H9 (cell line): ENCODE measurements around the gene ELAVL1. TPM values are rescaled to one million over a fixed set of nuclear protein-coding genes. Genes with fewer than 3 reads are reported as not detected.

Source experiments
- DNase-seq: peaks from one replicate; pipeline ENCODE4 v3.0.0-alpha.2; 2017
- H2AFZ ChIP-seq: one replicate; pipeline ENCODE4 v1.6.1; 2013; ENCODE audit warnings: mild to moderate bottlenecking, low read length, control low read depth, moderate library complexity
- H2AK5ac ChIP-seq: 2 replicates; pipeline ENCODE4 v1.6.1; 2013; ENCODE audit warnings: low read length, control low read depth, mixed read lengths; ENCODE audit not compliant: insufficient read length
- H2BK120ac ChIP-seq: one replicate; pipeline ENCODE4 v1.6.1; 2013; ENCODE audit warnings: low read depth, mild to moderate bottlenecking, low read length, control low read depth, inconsistent platforms; ENCODE audit not compliant: poor library complexity, severe bottlenecking
- H2BK12ac ChIP-seq: 2 replicates; pipeline ENCODE4 v1.6.1; 2013; ENCODE audit warnings: low read length, control low read depth, mixed read lengths, low read depth; ENCODE audit not compliant: insufficient read length
- H2BK15ac ChIP-seq: 2 replicates; pipeline ENCODE4 v1.6.1; 2013; ENCODE audit warnings: low read depth, low read length, control low read depth
- H2BK20ac ChIP-seq: one replicate; pipeline ENCODE4 v1.6.1; 2013; ENCODE audit warnings: low read depth, mild to moderate bottlenecking, low read length, control low read depth, inconsistent platforms; ENCODE audit not compliant: poor library complexity, severe bottlenecking
- H2BK5ac ChIP-seq: 2 replicates; pipeline ENCODE4 v1.6.1; 2013; ENCODE audit warnings: low read length, control low read depth, mixed read lengths; ENCODE audit not compliant: insufficient read length
- H3K14ac ChIP-seq: 2 replicates; pipeline ENCODE4 v1.6.1; 2013; ENCODE audit warnings: low read length, control low read depth; ENCODE audit not compliant: insufficient read depth
- H3K18ac ChIP-seq: 2 replicates; pipeline ENCODE4 v1.6.1; 2013; ENCODE audit warnings: low read depth, mild to moderate bottlenecking, mixed read lengths, low read length, control low read depth; ENCODE audit not compliant: insufficient read length
- H3K23ac ChIP-seq: 2 replicates; pipeline ENCODE4 v1.6.1; 2013; ENCODE audit warnings: low read length, control low read depth, mixed read lengths, low read depth; ENCODE audit not compliant: insufficient read length
- H3K23me2 ChIP-seq: 2 replicates; pipeline ENCODE4 v1.6.1; 2013; ENCODE audit warnings: low read depth, mild to moderate bottlenecking, mixed read lengths, low read length, control low read depth; ENCODE audit not compliant: insufficient read length, poor library complexity, severe bottlenecking
- H3K27ac ChIP-seq: 2 replicates; pipeline ENCODE4 v1.5.1; 2013; ENCODE audit warnings: low read length, control low read depth, mixed read lengths, low read depth; ENCODE audit not compliant: insufficient read length
- H3K27me3 ChIP-seq: 2 replicates; pipeline ENCODE4 v1.6.1; 2013; ENCODE audit warnings: low read length, control low read depth, inconsistent platforms; ENCODE audit not compliant: insufficient read depth
- H3K4ac ChIP-seq: 2 replicates; pipeline ENCODE4 v1.6.1; 2013; ENCODE audit warnings: low read depth, mild to moderate bottlenecking, control low read depth, inconsistent platforms, low read length, moderate library complexity
- H3K4me1 ChIP-seq: 2 replicates; pipeline ENCODE4 v1.6.1; 2013; ENCODE audit warnings: low read length, control low read depth, inconsistent platforms; ENCODE audit not compliant: insufficient read depth
- H3K4me2 ChIP-seq: 2 replicates; pipeline ENCODE4 v1.6.1; 2013; ENCODE audit warnings: low read length, control low read depth, mixed read lengths; ENCODE audit not compliant: insufficient read length, insufficient read depth
- H3K56ac ChIP-seq: 2 replicates; pipeline ENCODE4 v1.6.1; 2013; ENCODE audit warnings: low read depth, mild to moderate bottlenecking, mixed read lengths, low read length, control low read depth; ENCODE audit not compliant: insufficient read length
- H3K79me1 ChIP-seq: 2 replicates; pipeline ENCODE4 v1.6.1; 2013; ENCODE audit warnings: low read depth, mild to moderate bottlenecking, moderate library complexity, low read length, control low read depth, inconsistent platforms; ENCODE audit not compliant: insufficient read depth, poor library complexity, severe bottlenecking
- H3K79me2 ChIP-seq: 2 replicates; pipeline ENCODE4 v1.6.1; 2013; ENCODE audit warnings: low read length, control low read depth, inconsistent platforms; ENCODE audit not compliant: insufficient read depth
- H3K9ac ChIP-seq: 2 replicates; pipeline ENCODE4 v1.6.1; 2013; ENCODE audit warnings: low read length, control low read depth, mixed read lengths; ENCODE audit not compliant: insufficient read length; ENCODE audit errors: extremely low read depth
- H3K9me3 ChIP-seq: one replicate; pipeline ENCODE4 v1.6.1; 2013; ENCODE audit warnings: low read depth, low read length, inconsistent platforms; ENCODE audit not compliant: control insufficient read depth
- H3T11ph ChIP-seq: one replicate; pipeline ENCODE4 v1.6.1; 2013; ENCODE audit warnings: mild to moderate bottlenecking, low read length, control low read depth, inconsistent platforms
- H4K20me1 ChIP-seq: one replicate; pipeline ENCODE4 v1.6.1; 2013; ENCODE audit not compliant: control insufficient read depth, insufficient read length, insufficient read depth
- H4K5ac ChIP-seq: 2 replicates; pipeline ENCODE4 v1.6.1; 2013; ENCODE audit warnings: low read depth, mild to moderate bottlenecking, mixed read lengths, low read length, control low read depth; ENCODE audit not compliant: insufficient read length
- H4K8ac ChIP-seq: replicated peaks from 2 replicates; pipeline ENCODE4 v1.6.1; 2013; ENCODE audit warnings: low read length, control low read depth, mixed read lengths, low read depth; ENCODE audit not compliant: insufficient read length
- H4K91ac ChIP-seq: 2 replicates; pipeline ENCODE4 v1.6.1; 2013; ENCODE audit warnings: low read depth, mild to moderate bottlenecking, moderate library complexity, mixed read lengths, low read length, control low read depth; ENCODE audit not compliant: insufficient read length
- H3K27ac Mint-ChIP-seq, 3 experiments: 2 replicates in 2 of 3; 3 replicates in 1 of 3; pipeline ENCODE4 v1.8.0; 2020 to 2021; ENCODE audit warnings: mixed read lengths in 3 of 3, mild to moderate bottlenecking in 1 of 3, moderate library complexity in 1 of 3
- H3K27me3 Mint-ChIP-seq: 2 replicates; pipeline ENCODE4 v1.8.0; 2021; ENCODE audit warnings: low read depth, mild to moderate bottlenecking, moderate library complexity, mixed read lengths
- H3K36me3 Mint-ChIP-seq, 3 experiments: 2 replicates in 2 of 3; 3 replicates in 1 of 3; pipeline ENCODE4 v1.8.0; 2020 to 2021; ENCODE audit warnings: low read depth in 3 of 3, mixed read lengths in 3 of 3; ENCODE audit not compliant: insufficient read depth in 1 of 3
- H3K4me1 Mint-ChIP-seq, 2 experiments: 2 replicates each; pipeline ENCODE4 v1.8.0; 2020; ENCODE audit warnings: mixed read lengths in 2 of 2
- H3K4me3 Mint-ChIP-seq, 2 experiments: 2 replicates in 1 of 2; 3 replicates in 1 of 2; pipeline ENCODE4 v1.8.0; 2020 to 2021; ENCODE audit warnings: mild to moderate bottlenecking in 2 of 2, mixed read lengths in 2 of 2, moderate library complexity in 1 of 2
- H3K9me3 Mint-ChIP-seq, 2 experiments: 2 replicates in 1 of 2; 3 replicates in 1 of 2; pipeline ENCODE4 v1.8.0; 2020; ENCODE audit warnings: mild to moderate bottlenecking in 2 of 2, mixed read lengths in 2 of 2, moderate library complexity in 1 of 2
- CTCF ChIP-seq: fragments of 200-600 bp; sonication (generic); conservative IDR thresholded peaks from 3 replicates; pipeline ENCODE4 v1.8.0; 2021; ENCODE audit warnings: antibody characterized with exemption, mild to moderate bottlenecking
- WGBS: extraction: QIAGEN DNeasy Blood & Tissue Kit; methylation state at CpG from one replicate; pipeline ENCODE4 v1.1.7; 2013; ENCODE audit warnings: missing lambda C conversion rate, low lambda C conversion rate, mixed read lengths; ENCODE audit not compliant: insufficient read length; ENCODE audit errors: extremely low coverage; 5-methylcytosine and 5-hydroxymethylcytosine counted together
- total RNA-seq: library from RNA; stranded (reverse); gene quantifications from 2 replicates; pipeline ENCODE4 v1.2.1, GENCODE V29; 2021

Gene ELAVL1
- total RNA-seq, 1 experiment from 2014 or later = 149 TPM

- Mint-ChIP-seq H3K27ac (no peak overlapping the region; a peak in 1 of 7 replicates), H3K9me3 (no peaks in the 10 kb centered on the region; a peak in 2 of 5 replicates), H3K4me3 (no peak overlapping the region)
Measured at GRCh38 chr19:8046569-8047165, 41.2 kb upstream of the ELAVL1 start.

More at GRCh38 chr19:8046569-8047165, 41.2 kb upstream of the ELAVL1 start:
- DNase-seq = no peak
- Histone ChIP-seq H2AFZ (no peak overlapping the region), H4K8ac (no peak overlapping the region), H3T11ph (no peak overlapping the region), H3K56ac (no peak overlapping the region), H3K4ac (no peak overlapping the region), H3K23ac (no peak overlapping the region), H3K27ac (no peak overlapping the region), H3K79me1 (no peaks in the 10 kb centered on the region), H4K5ac (no peak overlapping the region), H3K27me3 (no peaks in the 10 kb centered on the region), H3K4me2 (no peak overlapping the region), H3K23me2 (peaks cover 3% of the 10 kb centered on the region), H4K91ac (no peak overlapping the region), H2BK12ac (no peak overlapping the region), H3K18ac (no peak overlapping the region), H3K14ac (no peak overlapping the region), H3K79me2 (no peaks in the 10 kb centered on the region), H3K9ac (no peak overlapping the region), H2BK5ac (no peak overlapping the region), H2BK15ac (no peak overlapping the region), H2BK120ac (no peak overlapping the region), H2BK20ac (no peak overlapping the region), H3K4me1 (no peaks in the 10 kb centered on the region), H2AK5ac (no peak overlapping the region), H3K9me3 (no peaks in the 10 kb centered on the region), H4K20me1 (no peaks in the 10 kb centered on the region)
- no peaks in the 10 kb centered on the region for H3K36me3 Mint-ChIP-seq
- no peak for TF ChIP-seq CTCF
- peaks cover 0 to 5% of the 10 kb centered on the region in 2 experiments; a peak in 1 of 4 replicates for H3K4me1 Mint-ChIP-seq
- peaks cover 39% of the 10 kb centered on the region for H3K27me3 Mint-ChIP-seq
- WGBS = no CpG with 5 or more reads among the region's 3 CpGs
